Astrocyte (in vitro differentiated cells and primary cell): ENCODE results near the gene KCNMA1.

Experiments used
- EZH2 ChIP-seq: IDR thresholded peaks from 2 replicates; pipeline ENCODE4 v1.6.1; 2012; ENCODE audit warnings: mild to moderate bottlenecking, low read length, inconsistent platforms; ENCODE audit not compliant: insufficient read depth
- TF ChIP-seq, protein P1 (sequence below): IDR thresholded peaks from 2 replicates; pipeline ENCODE4 v1.5.1; 2011; ENCODE audit warnings: low read depth, mild to moderate bottlenecking, inconsistent platforms, low read length, moderate library complexity; ENCODE audit not compliant: insufficient read depth

DNA sequence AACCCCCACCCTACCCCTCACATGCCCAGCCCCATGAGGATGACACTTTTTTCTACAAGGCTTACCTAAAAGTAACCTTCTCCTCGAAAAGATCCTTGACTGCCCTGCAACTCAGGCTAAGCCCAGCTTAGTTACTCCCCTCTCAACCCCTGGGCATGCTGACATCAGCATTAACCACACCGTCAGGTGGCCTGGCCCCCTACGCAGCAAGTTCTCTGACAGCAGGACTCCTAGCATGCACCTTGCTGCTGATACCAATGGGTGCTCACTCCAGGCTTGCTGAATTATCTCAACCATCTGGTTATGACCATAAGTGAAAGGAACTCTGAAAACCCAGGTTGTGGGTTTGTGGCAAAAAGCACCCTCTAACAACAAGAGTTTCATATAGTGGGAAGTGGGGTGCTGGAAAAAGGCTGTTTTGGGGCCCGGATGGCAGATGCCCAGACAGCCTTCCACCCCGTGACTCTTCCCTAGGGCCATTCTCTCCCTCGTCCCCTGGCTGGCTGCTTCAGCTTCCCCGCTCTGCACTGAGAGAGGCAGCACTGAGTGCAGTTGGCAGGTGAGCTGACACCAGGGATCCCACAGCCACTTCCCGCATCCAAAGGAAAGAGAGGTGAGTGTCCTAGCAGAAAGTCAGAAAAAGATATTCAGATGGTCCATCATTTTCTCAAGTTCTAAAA lies 518.9 kb downstream of the KCNMA1 start:
- TF ChIP-seq, protein P1, sequence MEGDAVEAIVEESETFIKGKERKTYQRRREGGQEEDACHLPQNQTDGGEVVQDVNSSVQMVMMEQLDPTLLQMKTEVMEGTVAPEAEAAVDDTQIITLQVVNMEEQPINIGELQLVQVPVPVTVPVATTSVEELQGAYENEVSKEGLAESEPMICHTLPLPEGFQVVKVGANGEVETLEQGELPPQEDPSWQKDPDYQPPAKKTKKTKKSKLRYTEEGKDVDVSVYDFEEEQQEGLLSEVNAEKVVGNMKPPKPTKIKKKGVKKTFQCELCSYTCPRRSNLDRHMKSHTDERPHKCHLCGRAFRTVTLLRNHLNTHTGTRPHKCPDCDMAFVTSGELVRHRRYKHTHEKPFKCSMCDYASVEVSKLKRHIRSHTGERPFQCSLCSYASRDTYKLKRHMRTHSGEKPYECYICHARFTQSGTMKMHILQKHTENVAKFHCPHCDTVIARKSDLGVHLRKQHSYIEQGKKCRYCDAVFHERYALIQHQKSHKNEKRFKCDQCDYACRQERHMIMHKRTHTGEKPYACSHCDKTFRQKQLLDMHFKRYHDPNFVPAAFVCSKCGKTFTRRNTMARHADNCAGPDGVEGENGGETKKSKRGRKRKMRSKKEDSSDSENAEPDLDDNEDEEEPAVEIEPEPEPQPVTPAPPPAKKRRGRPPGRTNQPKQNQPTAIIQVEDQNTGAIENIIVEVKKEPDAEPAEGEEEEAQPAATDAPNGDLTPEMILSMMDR, result no peak
- no peak for TF ChIP-seq EZH2
